HG03103 (cell line): ENCODE results near the gene FYCO1.

Experiments
- ATAC-seq: cut with Tn5 transposase; IDR thresholded peaks from one replicate; pipeline ENCODE4 v1.9.1; 2021; ENCODE audit warnings: low read depth; ENCODE audit not compliant: unreplicated experiment

FYCO1 gene

DNA sequence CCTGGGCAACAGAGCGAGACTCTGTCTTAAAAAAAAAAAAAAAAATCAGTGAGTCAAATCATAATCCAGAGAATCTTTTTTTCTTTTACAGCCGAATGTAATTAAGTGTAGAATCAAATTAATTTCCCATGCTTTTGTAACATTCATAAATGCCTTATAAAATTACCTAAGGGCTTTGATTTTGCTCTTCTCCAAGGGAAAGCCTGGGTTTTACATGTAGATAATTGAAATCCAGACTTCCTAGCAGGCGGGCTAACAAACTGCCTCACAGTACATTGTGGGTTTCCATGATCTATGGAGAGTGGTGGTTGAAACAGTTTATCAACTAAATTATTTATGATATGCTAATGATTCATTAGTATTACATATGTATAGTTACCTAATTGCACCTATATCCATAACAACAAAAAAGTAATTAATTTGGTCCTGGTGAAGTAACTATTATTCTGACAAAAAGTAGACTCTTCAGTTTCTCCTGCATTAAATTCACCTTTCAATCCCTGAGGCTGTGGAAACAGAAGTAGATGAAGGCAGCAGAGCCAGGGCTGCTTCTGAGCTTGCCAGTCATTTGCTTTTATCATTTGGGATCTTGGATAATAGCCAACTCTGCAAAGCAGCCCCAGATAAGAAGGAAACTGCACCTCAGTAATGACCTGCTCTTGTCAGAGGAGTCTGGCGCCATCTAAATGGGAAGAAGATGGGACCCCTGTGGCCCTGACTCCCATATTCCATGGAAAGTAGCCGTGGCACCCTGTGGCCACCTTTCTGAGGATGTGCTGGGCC lies 99.7 kb downstream of the FYCO1 start:
- ATAC-seq, result no peak

DNA sequence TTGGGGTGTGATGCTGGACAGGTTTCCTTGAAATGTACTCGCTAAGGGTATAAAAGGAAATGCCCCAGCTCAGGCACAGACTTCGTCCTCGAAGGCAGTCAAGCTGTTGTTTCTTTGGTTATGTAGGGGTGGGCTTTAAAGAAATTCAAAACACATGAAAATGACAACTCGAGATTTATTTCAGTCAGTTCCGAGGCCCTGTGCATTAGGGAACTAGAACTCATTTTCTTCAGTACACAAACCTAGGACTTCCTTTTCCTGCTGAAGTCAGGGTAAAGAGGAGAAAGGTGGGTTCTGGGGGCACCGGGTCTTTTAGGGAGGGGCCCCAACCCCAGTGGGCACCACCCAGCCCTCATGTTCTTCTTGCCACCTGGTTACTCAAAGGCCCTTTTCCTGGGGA lies 101.6 kb downstream of the FYCO1 start:
- ATAC-seq, result no peak

DNA sequence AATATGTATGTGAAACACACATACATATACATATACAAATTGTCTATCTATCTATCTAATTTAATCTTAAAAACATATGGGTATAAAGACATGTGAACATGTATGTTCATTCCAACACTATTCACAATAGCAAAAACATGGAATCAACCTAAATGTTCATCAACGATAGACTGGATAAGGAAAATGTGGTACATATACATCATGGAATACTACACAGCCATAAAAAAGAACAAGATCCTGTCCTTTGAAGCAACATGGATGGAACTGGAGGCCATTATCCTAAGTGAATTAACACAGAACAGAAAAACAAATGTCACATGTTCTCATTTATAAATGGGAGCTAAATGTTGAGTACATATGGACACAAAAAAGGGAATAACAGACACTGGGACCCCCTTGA lies 103.5 kb downstream of the FYCO1 start:
- ATAC-seq, result no peak

DNA sequence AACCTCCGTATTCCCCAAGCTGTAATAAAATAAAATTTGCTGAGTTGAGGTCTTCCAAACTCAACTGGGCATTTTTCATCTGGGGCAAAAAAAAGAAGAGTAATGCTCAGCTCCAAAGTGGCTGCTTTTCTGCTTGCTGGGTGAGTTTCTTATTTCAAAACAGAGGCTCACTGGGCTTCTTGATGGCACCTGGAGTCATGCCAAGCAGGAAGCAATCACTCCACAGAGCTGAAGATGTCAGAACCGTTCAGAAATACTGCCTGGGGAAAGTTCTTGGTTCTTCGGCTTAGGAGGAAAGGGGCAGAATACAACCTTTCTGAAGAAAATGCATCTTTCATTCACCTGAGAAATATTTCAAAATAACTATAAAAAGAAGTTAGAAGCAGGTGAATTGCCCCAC lies 105.2 kb downstream of the FYCO1 start:
- ATAC-seq, result no peak

DNA sequence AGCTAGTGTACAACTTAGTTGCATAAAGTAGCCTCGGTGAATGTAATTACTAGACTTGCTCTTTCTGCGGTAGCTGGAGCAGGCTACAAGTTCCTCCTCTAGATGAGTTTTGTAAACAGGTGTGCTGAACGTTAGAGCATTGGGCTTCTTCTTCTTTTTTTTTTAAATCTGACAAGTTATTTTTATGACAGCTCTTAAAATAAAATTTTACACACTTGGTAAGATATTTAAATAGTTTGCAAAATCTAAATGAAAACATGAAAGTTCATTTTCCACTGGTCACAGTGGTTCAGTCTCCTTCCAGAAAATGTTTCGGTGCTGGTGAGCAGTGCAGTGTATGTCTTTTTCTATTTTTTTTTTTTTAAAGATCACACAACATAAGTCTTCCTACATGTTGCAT lies 106.3 kb downstream of the FYCO1 start:
- no peak for ATAC-seq

DNA sequence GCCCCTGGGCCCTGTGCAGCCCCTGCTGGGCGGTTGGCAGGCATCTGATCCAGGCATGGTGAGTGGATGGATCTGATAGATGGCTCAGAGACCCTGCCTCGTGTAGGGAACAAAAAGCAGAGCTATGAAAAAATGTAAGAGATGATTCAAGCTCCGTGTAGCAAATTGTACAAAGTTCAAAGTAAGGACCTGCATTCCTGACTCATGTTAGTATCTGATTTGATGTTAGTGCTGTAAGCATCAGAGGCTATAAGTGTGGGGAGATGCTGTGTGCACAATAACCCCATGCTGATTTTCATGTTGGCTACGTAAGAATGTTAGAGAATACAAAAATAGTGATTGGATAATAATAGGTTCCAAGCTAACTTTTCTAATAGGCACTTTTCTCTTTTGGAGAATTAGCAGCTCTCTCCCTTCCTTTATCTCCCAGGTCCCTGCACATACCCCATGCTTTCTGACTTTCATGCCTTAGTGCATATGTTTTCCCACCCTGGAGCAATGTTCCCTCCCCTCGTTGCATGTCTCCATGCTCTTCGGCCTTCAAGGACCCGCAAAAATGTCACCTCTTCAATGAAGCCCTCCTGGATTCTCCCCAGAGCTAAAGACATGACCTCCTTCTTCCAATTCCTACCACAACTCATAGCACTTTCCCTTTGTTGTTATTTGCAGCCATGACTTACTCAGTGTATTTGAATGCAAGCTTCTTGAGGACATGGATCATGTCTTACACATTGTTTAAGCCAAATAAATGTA lies 107.7 kb downstream of the FYCO1 start:
- ATAC-seq, result no peak

DNA sequence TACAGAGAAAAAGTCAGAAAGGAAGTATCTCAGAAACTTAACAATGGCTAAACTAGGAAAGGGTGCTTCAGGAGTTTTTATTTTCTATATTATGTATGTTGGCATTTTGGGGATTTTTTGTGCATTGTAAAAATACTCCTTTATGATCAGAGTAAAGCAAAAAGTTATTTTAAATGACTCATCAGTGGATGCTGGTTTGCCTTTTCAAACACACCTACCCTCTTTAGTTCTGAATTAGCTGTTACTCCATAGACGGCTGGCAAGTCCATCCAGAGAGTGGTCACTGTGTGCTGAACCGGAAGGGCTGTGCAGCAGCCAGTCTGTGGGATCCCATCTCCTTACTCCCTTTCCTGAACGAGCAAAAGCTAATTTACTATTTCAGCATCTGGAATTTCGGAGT lies 108.3 kb downstream of the FYCO1 start:
- no peak for ATAC-seq

DNA sequence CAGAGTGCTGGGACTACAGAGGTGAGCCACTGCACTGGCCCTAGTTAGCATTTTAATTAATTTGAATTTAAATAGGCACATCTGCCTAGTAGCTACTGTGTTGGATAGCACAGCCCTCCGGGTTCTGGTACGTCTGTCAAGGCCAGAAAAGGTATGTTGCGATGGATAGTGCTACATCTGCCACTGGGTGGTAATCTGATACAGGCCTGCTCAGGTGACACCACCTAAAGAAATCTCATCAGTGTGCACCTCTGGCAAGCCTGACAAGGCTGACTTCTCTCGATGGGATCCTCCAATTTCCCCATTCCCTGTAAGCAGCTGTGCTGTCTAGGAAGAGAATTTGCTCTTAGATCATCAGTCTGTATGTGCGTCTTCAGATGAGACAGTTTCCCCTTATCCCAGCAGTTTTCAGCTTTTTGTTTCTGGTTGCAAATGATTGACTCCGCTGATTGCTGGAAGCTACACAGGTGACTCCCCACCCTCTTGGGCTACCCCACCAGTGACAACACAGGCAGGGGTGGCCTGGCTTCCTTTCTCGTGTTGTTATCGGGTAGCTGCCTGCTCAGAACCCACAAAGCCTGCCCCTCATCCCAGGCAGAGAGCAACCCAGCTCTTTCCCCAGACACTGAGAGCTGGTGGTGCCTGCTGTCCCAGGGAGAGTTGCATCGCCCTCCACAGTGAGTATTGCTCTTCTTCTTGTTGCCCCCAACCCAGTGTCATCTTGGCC lies 109.5 kb downstream of the FYCO1 start, which contains the start of gene CCR9:
Gene CCR9, plus strand, starts transcription at position 565 of the 727 bp plus-strand sequence. CDS start 8,391 bp downstream, outside the sequence.
- ATAC-seq, result no peak

DNA sequence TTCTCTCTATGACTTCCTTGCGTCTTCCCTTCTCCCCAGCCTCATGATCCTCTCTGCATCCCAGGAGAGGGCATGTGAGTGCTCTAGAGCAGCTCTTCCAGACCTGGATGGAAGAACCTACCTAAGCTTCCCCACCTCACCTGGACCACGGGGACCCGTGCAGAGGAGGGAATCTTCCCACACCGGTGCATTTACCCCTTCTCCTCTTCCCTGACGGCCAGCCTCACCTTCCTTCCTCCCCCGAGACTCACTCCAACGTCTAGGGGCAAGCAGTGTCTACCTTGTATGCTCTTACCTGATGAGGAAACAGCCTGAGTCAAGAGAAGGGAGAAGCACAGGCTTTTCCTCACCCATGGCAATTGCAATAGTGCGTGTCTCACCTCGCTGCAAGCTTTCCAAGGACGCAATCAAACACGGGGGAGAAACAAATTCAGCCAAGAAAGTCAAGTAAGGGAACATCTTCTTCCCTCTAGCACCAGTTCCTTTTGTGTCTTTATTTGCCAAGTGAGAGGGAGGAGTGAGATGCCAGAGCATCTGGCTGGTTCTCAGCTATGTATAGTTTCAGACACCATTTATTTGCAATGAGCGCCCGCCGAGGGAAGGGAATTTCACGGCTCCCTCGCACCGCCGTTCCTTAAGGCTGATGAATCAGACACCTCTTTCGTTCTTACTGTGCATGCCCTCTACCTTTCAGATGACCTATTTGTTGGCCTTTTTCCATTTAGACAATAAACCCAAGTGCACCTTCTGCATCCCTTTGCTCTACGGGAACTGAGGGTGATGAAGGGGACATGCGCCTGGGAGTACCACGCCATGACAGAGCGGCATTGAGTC lies 111.0 kb downstream of the FYCO1 start:
- ATAC-seq, result no peak

DNA sequence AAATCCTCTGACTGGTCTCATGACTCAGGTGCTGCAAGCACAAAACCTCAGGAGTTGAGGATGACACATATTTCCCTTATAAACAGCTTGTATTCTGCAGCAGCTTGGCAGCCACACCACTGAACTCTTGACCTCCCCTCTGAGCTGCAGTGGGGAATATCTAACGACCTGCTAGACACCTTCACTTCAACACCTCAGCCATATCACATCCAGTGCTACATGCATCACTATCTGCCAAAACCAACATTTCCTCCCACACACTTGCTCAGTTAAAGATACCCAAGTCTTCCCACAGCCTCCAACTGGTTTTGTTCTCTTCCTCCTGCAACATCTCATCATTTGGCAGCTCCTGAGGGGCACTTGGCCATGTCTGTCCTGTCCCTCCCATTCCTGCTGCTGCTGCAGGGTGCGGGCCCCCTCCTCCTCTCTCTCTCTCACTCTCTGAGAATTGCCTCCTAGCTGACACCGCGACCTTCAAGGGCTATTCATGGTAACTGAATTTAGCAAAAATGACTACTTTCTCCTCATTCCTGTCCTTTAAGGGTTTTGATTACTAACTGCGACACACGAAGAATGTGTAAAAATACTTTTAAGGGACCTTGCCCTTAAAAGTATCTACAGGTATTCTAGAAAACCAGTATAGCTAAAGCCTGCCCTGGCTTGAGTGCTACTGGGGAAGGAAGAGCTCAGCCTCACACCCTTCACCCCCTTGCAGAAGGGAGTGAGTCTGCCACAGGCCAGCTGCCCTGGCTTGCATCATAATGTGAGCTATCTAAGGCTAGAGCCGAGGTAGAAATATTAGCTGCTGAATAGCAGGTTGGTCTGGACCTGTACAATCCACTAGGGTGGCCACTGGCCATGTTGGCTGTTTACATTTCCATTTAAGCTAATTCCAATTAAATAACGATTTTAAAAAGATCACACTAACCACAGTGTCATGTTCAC lies 114.3 kb downstream of the FYCO1 start:
- no peak for ATAC-seq

DNA sequence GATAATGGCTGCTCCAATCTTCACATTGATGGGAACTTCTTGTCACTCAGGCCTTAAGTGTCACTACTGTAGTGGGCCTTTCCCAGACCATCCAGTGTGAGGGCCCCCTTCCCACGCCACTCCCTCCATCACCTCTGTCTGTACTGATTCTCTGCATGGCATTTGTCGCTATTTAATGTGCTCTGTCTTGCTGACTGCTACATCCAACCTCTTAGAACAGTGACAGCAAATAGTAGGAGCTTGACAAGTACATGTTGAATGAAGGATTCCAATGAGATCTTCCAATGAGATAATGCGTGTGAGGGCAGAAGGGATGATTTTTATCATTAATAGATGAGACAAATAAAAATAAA lies 114.9 kb downstream of the FYCO1 start:
- ATAC-seq, result no peak

DNA sequence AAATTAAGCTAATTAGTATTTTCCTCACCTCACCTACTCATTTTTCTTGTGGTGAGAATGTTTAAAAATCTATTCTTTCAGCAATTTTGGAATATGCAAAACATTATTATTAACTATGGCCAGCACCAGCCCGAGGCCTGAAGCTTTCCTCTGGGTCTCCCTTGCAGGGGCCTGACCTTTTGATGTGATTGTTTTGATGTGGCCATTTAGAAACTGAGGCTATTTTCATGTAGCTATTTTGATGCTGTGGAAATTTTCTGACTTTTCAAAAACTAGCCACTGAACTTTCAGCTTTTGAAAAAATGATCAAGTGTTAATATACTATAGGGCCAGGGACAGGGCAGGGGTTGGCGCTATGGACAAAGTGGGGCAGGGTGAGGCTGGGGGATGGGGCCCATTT lies 117.5 kb downstream of the FYCO1 start:
- ATAC-seq, result no peak

DNA sequence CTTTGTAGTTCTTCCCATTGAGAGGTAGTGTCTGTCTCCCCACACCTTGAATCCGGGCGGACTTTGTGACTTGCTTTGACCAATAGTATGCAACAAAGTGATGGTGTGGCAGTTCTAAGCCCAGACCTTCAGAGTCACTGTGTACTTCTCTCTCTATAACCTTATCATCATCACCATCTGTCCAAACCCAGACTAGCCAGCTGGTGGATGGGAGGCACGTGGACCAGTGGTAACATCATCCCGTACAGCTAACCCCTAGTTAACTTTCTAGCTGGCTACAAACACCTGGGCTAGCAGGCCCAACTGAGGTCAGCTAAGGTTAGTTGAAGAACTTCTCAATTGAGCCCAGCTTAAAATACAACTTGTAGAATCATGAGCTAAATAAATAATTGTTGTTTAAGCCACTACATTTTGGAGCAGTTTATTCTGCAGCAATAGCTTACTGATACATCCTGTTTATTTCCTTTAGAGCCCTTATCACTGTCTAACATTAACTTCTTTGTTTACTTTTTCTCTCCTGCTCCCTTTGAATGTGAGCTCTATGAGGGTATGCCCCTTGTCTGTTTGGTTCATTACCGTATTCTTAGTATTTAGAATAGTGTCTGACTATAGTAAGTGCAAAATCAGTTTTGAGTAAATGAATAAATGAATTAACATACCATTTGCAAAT lies 120.8 kb downstream of the FYCO1 start:
- ATAC-seq, result no peak

DNA sequence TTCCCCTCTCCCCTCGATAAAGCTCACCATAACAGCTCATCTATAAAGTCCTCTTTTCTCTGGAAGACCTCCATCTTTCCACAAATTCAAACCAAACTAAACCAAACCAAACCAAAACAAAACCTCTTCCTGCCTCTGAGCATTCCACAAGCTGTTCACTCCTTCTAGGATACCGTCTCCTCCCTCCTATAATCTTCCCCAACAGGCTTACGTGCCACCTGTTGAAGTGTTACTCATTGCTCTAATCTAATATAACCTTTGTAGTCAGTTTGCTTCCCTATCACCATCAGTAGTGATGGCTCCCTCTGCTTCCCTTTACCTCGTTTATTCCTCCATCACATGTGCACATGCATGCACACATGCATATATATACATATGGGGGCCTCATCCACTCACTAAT lies 122.0 kb downstream of the FYCO1 start:
- no peak for ATAC-seq

DNA sequence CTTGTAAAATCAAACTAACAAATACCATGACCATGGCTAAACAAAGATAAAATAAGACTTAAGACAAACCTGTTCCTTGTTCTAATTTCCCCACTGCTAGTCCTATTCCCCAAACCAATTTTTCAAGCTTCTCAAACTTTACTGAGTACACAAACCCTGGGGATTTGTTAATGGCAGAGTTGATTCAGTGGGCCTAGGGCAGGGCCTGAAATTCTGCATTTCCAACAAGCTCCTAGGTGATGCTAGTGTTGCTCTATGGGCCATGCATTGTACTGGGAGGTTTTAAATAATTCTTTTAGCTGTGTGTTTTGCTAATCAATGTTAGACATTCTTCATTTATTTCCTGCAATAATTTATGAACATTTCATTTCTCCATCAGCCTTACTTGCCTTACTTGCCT lies 122.6 kb downstream of the FYCO1 start:
- no peak for ATAC-seq

DNA sequence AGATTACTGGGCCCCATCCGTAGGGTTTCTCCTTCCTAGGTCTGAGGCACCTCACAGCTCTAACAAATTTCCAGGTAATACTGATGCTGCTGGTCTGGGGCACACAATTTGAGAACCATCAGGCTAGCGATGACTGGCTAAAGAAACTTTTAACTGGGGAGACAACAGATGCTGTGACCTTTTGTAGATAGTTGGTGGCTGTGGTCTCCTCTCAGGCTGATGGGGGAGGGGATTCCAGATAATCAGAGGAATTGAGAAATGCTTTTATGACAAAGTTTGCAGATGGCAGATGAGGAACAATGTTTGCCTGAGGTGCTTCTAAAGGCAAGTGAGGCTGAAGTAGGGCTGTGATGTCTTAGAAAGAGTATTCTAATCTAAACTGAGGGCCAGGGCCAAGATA lies 123.1 kb downstream of the FYCO1 start:
- no peak for ATAC-seq

DNA sequence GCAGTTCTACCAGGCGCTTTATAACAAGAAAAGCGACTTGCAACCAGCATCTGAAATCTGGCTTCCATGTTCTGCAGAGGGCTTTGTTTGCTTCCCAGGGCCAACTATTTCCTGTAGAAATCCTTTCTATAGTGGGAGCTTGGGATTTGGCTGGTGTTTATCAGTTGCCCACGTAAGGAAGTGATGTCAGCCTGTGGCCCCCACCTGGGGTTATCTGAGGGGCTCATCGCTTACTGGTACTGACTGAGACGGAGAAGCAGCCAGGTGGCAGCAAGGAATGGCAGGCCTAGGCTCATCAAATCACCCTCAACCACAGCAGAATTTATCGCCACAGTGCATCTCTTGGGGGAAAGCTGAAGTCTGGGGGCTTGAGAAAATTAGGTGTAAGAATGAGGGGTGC lies 123.8 kb downstream of the FYCO1 start:
- ATAC-seq, result no peak

DNA sequence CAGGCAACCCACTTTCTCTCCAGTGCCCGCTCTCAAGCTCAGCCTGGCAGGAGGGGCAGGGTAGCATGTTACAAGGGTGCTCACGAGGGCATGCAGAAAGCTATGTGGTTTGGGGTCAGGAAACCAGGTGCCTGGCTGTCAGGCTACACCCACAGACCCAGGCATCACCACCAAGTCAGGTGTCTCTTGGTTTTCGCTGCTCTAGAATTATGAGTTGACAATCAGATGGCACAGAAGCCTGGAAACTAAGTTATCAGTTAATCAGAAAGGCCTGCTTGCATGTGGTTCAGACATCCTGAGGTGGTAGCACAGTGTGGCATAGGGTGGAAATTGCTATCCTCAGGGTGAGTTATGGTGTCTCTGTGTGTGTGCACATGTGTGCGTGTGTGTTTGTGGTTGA lies 125.5 kb downstream of the FYCO1 start:
- no peak for ATAC-seq

DNA sequence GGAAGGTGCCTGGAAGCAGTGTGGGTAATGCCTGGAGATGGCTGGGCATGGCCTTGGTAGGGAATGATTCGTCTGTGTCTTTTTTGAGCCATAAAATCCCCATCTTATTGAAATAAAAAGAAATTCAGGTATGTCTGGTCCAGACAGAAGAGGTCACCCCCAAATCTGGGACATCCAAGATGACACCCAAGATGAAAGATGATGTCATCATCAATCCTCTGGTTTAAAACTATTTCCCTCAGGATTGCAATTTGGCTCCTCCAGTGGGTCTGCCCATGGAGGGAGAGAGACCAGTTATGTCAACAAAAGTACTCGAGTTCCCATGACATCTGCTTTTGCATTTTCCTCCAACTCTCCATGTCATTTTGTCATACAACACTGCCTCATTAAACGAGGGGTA lies 126.0 kb downstream of the FYCO1 start:
- no peak for ATAC-seq
